ENCODE results near the gene CFAP47. TPM values are rescaled to one million over a fixed set of nuclear protein-coding genes. Genes with fewer than 3 reads are reported as not detected.
A peak's percentile ranks its signal among the peaks of the same experiment; 100 is the strongest.
"Not testable (repeated sequence)": the region's sequence is repeated elsewhere in the genome, so short reads cannot be mapped to it uniquely, and the experiment has no call there.

The CFAP47 gene, protein sequence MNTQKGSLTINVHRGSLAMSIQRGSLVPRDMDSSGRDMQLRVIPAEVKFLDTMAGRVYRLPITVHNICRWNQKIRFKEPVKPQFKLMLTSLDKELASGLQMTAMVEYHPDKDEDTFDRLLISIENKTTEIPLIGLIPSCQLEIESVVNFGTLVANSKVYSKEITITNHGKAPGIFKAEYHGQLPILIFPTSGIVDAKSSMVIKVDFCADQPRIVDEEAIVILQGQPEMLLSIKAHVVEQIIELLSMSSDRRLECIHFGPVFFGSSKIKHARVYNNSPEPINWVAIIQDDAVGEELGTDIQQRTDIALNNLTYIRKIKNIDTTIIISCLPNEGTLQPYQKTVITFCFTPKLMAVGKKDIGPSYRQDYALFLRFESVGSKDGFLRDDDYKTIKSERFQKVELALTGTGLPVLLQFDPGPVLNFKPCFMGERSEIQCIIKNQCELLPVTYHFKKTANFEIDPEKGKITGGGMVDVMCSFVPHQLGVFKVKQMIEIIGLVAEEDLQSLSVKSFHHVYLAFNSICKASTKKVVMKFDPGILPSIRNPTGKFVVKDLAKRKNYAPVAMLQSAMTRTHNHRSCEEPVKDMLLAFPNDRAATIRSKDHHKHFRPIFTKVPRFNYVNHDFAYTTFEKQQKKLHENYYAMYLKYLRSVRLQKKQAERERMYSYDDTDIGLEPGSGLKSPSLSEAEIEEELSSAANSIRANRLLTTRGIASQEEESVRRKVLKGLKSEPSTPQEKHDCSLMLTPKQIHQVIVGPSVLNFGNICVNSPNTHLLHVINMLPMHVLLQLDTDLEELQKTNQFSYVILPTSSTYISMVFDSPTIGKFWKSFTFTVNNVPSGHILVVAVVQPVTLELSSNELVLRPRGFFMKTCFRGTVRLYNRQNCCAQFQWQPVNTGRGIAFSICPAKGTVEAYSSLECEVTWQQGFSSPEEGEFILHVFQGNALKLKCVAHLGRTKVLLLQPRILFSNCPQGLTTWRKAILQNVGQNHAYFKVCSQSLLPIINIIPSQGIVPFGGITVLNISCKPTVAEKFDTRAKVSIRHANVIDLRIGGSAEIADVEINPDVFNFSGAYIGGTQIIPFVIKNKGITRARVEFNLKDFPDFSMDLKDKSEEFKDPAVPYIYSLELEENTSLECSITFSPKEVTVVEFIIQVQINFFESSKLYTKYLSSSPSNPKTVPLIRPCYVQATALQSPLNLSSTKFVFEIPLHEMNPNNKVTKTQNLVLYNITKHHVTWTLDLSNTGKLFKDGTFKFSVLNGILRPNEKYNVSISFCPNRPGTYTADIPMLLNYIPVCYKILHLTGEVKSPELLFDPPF (N-terminal part only)
- total RNA-seq = 1 to 10 TPM in 1 of 4 donors, under 1 TPM in 3; under 0.01 to 9.3 (median 0.34) TPM

DNA sequence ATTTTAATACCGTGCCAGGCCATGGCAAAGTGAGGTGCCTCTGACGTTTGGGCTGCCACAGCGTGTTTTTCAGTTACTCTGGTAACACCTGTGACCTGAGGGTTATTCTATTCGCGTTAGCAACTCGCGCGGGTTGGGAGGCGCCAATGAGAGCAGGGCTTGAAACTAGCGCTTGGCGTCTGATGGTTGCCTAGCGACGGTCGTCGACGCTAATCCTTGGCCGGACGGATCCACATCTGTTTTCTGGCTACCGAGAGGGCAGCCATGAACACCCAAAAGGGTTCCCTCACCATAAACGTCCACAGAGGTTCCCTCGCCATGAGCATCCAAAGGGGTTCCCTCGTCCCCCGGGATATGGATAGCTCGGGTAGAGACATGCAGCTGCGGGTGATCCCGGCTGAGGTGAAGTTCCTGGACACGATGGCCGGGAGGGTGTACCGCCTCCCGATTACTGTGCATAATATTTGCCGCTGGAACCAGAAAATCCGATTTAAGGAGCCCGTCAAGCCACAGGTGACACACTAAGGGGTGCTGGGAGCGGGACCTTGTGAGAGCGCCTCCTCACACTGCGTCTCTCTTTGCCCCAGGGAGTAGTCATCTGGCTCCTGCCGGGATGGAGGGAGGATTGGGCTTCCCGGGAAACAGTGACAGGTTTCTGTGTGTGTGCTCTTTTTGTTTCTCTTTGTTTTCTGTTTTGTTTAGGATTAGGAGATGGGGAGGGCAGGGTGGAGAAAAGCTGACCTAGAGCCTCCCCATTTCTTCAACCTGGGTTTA, at the start of gene CFAP47:
CFAP47 (plus strand) TSS at position 199 of the 774 bp plus-strand sequence; CDS start at position 265, 66 bp downstream.
- Histone ChIP-seq H3K4me3 (no peak within 1 kb of the TSS), H3K4me1 (no peaks in the 10 kb centered on the region), H3K27ac (no peak within 1 kb of the TSS), H3K27me3 (peaks cover 0 to 8% of the 10 kb centered on the region in 2 donors), H3K36me3 (no peaks in the 10 kb centered on the region), H3K9me3 (no peaks in the 10 kb centered on the region)
- no peak for DNase-seq
- TF ChIP-seq, protein P1, sequence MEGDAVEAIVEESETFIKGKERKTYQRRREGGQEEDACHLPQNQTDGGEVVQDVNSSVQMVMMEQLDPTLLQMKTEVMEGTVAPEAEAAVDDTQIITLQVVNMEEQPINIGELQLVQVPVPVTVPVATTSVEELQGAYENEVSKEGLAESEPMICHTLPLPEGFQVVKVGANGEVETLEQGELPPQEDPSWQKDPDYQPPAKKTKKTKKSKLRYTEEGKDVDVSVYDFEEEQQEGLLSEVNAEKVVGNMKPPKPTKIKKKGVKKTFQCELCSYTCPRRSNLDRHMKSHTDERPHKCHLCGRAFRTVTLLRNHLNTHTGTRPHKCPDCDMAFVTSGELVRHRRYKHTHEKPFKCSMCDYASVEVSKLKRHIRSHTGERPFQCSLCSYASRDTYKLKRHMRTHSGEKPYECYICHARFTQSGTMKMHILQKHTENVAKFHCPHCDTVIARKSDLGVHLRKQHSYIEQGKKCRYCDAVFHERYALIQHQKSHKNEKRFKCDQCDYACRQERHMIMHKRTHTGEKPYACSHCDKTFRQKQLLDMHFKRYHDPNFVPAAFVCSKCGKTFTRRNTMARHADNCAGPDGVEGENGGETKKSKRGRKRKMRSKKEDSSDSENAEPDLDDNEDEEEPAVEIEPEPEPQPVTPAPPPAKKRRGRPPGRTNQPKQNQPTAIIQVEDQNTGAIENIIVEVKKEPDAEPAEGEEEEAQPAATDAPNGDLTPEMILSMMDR (IDR thresholded peaks at IDR 0.05) = no peak
- no peak for TF ChIP-seq POLR2A (IDR thresholded peaks at IDR 0.05)
- intact Hi-C loops (cut with DNase I; ENCODE audit: low total_unique reads) = no loop called here

DNA sequence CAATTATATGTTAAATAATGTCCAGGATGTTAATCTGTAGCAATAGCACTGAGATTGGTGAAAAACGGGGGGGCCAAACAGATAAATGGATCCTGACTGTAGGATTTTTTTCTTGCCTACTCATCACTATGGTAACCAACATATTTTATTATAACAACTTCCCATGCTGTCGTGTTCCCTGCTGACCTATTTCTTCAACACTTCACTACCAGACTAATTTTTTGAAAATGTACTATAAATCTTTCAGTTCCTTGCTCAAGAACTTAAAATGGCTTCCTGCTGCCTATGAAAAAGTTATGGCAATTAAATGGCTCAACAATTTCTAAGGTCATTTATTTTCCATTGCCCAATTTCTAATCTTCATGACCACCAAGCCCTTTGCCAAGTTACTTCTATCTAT, 38.9 kb upstream of the CFAP47 start:
- H3K36me3 ChIP-seq = no peaks in the 10 kb centered on the region
- H3K4me3 ChIP-seq = no peak overlapping the region
- intact Hi-C loops (cut with DNase I; ENCODE audit: low total_unique reads) = no loop called here
- H3K27ac ChIP-seq = no peak overlapping the region
- H3K9me3 ChIP-seq = no peaks in the 10 kb centered on the region
- TF ChIP-seq, protein P1 (IDR thresholded peaks at IDR 0.05) = no peak
- TF ChIP-seq POLR2A (IDR thresholded peaks at IDR 0.05) = no peak
- H3K4me1 ChIP-seq = no peaks in the 10 kb centered on the region
- H3K27me3 ChIP-seq = no peaks in the 10 kb centered on the region
- DNase-seq = no peak

DNA sequence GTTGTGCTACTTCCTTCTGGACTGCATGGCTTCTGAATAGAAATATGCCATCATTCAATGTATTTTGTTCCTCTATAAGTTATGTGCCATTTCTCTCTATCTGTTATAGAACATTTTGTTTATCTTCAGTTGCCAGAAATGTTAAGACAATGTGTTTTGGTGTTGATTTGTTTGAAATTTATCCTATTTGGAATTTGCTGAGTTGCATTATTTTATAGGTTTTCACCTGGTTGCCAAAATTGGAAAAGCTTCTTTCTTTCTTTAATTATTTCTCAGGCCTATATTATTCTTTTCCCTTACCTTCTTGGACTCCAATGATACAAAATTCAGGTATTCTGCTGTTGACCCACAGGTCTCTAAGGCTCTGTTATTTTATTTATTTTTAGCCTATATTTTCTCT, 33.4 kb upstream of the CFAP47 start:
- H3K27me3 ChIP-seq = no peaks in the 10 kb centered on the region
- intact Hi-C loops (cut with DNase I; ENCODE audit: low total_unique reads) = no loop called here
- DNase-seq = no peak
- H3K36me3 ChIP-seq = no peaks in the 10 kb centered on the region
- H3K4me1 ChIP-seq = no peaks in the 10 kb centered on the region
- H3K4me3 ChIP-seq = no peak overlapping the region
- TF ChIP-seq, protein P1 (IDR thresholded peaks at IDR 0.05) = no peak
- no peak for TF ChIP-seq POLR2A (IDR thresholded peaks at IDR 0.05)
- no peaks in the 10 kb centered on the region for H3K9me3 ChIP-seq
- no peak overlapping the region for H3K27ac ChIP-seq

DNA sequence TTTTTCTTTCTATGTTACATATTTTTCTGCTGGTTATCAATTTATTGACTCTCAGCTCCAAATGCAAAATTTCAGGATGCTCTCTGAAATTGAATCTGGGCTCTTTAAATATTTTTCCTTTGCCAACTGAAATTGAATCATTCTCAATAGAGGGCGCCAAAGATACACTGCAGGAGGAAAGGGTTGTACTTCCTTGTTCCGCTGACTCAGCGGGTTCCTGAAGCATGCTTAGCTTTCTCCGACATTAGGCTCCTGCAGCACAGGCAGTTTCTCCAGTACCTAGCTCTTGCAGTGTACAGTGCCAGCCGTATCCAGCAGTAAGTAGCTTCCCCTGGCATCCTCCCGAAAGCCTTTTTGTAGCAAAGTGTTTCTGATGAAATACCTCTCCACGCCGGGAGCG, 28.8 kb upstream of the CFAP47 start:
- no peaks in the 10 kb centered on the region for H3K36me3 ChIP-seq
- H3K27me3 ChIP-seq = no peaks in the 10 kb centered on the region
- no peak for DNase-seq
- no peak overlapping the region for H3K27ac ChIP-seq
- no peak overlapping the region for H3K4me3 ChIP-seq
- no peaks in the 10 kb centered on the region for H3K4me1 ChIP-seq
- intact Hi-C loops (cut with DNase I; ENCODE audit: low total_unique reads) = no loop called here
- no peaks in the 10 kb centered on the region for H3K9me3 ChIP-seq
- TF ChIP-seq POLR2A (IDR thresholded peaks at IDR 0.05) = no peak
- TF ChIP-seq, protein P1 (IDR thresholded peaks at IDR 0.05) = peak in 1 of 4 experiments; percentile 14

DNA sequence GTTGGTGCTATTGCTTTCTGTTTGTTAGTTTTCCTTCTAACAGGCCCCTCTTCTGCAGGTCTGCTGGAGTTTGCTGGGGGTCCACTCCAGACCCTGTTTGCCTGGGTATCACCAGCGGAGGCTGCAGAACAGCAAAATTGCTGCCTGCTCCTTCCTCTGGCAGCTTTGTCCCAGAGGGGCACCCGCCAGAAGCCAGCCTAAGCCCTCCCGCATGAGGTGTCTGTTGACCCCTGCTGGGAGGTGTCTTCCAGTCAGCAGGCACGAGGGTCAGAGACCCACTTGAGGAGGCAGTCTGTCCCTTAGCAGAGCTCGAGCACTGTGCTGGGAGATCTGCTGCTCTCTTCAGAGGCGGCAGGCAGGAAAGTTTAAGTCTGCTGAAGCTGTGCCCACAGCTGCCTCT, 67.3 kb downstream of the CFAP47 start:
- H3K36me3 ChIP-seq; H3K27me3 ChIP-seq; DNase-seq; H3K9me3 ChIP-seq; H3K27ac ChIP-seq; H3K4me1 ChIP-seq; H3K4me3 ChIP-seq; intact Hi-C loops (cut with DNase I; ENCODE audit: low total_unique reads): not testable (repeated sequence)
